Measurements from ENCODE around the gene CLEC4G. TPM values are rescaled to one million over a fixed set of nuclear protein-coding genes. Genes with fewer than 3 reads are reported as not detected.
"Not testable (repeated sequence)": the region's sequence is repeated elsewhere in the genome, so short reads cannot be mapped to it uniquely, and the experiment has no call there.

CLEC4G gene
- total RNA-seq, 1 donor from 2014 or later: not detected

GRCh38 chr19:7766535-7766934 lies 34.6 kb upstream of the CLEC4G start:
- TF ChIP-seq, protein P1, sequence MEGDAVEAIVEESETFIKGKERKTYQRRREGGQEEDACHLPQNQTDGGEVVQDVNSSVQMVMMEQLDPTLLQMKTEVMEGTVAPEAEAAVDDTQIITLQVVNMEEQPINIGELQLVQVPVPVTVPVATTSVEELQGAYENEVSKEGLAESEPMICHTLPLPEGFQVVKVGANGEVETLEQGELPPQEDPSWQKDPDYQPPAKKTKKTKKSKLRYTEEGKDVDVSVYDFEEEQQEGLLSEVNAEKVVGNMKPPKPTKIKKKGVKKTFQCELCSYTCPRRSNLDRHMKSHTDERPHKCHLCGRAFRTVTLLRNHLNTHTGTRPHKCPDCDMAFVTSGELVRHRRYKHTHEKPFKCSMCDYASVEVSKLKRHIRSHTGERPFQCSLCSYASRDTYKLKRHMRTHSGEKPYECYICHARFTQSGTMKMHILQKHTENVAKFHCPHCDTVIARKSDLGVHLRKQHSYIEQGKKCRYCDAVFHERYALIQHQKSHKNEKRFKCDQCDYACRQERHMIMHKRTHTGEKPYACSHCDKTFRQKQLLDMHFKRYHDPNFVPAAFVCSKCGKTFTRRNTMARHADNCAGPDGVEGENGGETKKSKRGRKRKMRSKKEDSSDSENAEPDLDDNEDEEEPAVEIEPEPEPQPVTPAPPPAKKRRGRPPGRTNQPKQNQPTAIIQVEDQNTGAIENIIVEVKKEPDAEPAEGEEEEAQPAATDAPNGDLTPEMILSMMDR (IDR thresholded peaks at IDR 0.05): no peak
- Mint-ChIP-seq H3K4me1 (ENCODE audit: unreplicated experiment) (no peaks in the 10 kb centered on the region), H3K4me3 (ENCODE audit: unreplicated experiment) (no peak overlapping the region), H3K27ac (ENCODE audit: unreplicated experiment) (no peak overlapping the region), H3K27me3 (ENCODE audit: unreplicated experiment) (peaks cover 7% of the 10 kb centered on the region), H3K9me3 (ENCODE audit: unreplicated experiment) (no peaks in the 10 kb centered on the region), H3K36me3 (ENCODE audit: unreplicated experiment) (no peaks in the 10 kb centered on the region)
- no peak for DNase-seq (ENCODE audit: extremely low spot score, unreplicated experiment)

DNA sequence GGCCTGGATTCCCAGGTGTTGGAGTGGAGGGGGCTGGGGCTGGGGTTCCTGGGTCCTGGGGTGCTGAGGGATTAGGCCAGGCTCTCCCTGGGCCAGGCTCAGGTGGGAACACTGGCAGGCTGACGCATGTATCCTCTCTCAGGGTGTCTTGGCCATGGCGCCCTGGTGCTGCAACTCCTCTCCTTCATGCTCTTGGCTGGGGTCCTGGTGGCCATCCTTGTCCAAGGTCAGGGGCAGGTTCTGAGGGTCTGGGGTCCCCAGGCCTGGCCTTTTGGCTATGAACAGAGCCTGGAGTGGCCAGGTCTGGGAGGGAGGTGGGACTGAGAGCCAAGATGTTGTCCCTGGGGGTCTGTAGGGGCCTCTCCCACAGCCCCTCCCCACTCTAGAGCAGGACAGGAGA lies 33.1 kb upstream of the CLEC4G start:
- not testable (repeated sequence) for H3K27ac Mint-ChIP-seq (ENCODE audit: unreplicated experiment); H3K9me3 Mint-ChIP-seq (ENCODE audit: unreplicated experiment); DNase-seq (ENCODE audit: extremely low spot score, unreplicated experiment); H3K4me1 Mint-ChIP-seq (ENCODE audit: unreplicated experiment); H3K4me3 Mint-ChIP-seq (ENCODE audit: unreplicated experiment); H3K27me3 Mint-ChIP-seq (ENCODE audit: unreplicated experiment); H3K36me3 Mint-ChIP-seq (ENCODE audit: unreplicated experiment)

DNA sequence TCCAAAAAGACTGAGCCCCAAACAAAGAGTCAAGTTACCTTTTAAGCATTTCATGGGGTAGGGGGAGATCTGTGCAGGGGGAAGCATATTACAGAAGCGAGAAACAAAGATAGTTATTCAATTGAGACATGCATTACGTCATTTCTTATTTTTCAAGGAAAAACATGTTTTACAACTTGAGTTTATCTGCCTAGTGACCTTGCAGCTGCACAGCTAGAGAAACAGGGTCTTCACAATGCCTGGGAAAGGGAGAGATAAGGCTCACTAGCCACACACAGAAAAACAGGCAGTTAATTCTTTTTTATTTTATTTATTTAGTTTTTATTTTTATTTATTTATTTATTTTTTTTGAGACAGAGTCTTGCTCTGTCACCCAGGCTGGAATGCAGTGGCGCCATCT lies 32.2 kb upstream of the CLEC4G start:
- H3K36me3 Mint-ChIP-seq (ENCODE audit: unreplicated experiment); H3K9me3 Mint-ChIP-seq (ENCODE audit: unreplicated experiment); H3K4me1 Mint-ChIP-seq (ENCODE audit: unreplicated experiment); DNase-seq (ENCODE audit: extremely low spot score, unreplicated experiment); H3K27ac Mint-ChIP-seq (ENCODE audit: unreplicated experiment); H3K4me3 Mint-ChIP-seq (ENCODE audit: unreplicated experiment); H3K27me3 Mint-ChIP-seq (ENCODE audit: unreplicated experiment): not testable (repeated sequence)

DNA sequence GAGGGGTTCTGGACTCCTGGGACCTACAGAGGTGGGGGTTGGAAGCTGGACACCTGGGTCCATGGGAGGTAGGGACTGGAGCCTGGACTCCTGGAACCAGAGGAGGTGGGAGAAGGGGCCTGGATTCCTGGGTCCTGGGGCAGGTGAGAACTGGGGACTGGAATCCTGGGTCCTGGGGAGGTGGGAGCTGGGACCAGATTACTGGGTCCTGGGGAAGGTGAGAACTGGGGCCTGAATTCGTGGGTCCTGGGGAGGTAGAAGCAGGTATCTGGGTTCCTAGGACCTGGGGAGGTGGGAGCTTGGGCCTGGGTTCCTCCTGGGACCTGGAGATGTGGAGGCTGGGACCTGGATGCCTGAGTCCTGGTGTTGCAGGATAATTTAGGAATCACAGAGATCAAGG lies 31.8 kb upstream of the CLEC4G start:
- no peaks in the 10 kb centered on the region for H3K36me3 Mint-ChIP-seq (ENCODE audit: unreplicated experiment)
- no peaks in the 10 kb centered on the region for H3K4me1 Mint-ChIP-seq (ENCODE audit: unreplicated experiment)
- no peak for DNase-seq (ENCODE audit: extremely low spot score, unreplicated experiment)
- H3K9me3 Mint-ChIP-seq (ENCODE audit: unreplicated experiment): peaks cover 13% of the 10 kb centered on the region
- TF ChIP-seq, protein P1 (IDR thresholded peaks at IDR 0.05): no peak
- H3K27ac Mint-ChIP-seq (ENCODE audit: unreplicated experiment): no peak overlapping the region
- H3K4me3 Mint-ChIP-seq (ENCODE audit: unreplicated experiment): no peak overlapping the region
- H3K27me3 Mint-ChIP-seq (ENCODE audit: unreplicated experiment): peaks cover 4% of the 10 kb centered on the region

DNA sequence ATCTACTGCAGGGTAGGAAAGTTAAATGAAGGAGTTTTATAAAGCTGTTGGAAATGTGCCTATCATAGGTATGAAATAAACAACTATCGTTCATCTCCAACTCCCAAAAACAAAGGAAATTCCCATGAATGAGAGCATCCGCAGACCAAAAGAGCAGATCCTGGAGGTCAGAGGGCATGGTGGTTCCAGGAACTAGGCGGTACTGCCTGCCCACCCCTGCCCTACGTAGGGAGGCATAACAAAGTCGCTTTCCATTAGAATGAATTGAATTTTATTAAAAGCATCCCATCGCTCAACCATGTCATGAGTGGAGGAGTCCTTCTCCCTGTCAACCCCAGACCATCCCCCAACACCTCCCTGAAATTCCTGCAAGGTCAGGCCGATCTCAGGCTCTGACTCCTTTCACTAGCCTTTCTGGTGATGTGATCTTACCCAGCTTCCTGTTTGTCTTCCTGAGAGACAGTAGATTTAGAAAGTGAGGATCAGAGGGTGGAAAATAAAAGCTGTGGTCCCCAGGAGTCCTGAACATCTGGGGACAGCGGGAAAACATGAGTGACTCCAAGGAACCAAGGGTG lies 30.9 kb upstream of the CLEC4G start, which contains the start of gene CLEC4M:
CLEC4M (plus strand) TSS at position 525 of the 575 bp plus-strand sequence; CDS start at position 549, 24 bp downstream.
- Mint-ChIP-seq H3K27me3 (ENCODE audit: unreplicated experiment) (peaks cover 4% of the 10 kb centered on the region), H3K27ac (ENCODE audit: unreplicated experiment) (no peak within 1 kb of the TSS), H3K36me3 (ENCODE audit: unreplicated experiment) (no peaks in the 10 kb centered on the region), H3K4me1 (ENCODE audit: unreplicated experiment) (no peaks in the 10 kb centered on the region), H3K4me3 (ENCODE audit: unreplicated experiment) (no peak within 1 kb of the TSS), H3K9me3 (ENCODE audit: unreplicated experiment) (peaks cover 20% of the 10 kb centered on the region)
- no peak for DNase-seq (ENCODE audit: extremely low spot score, unreplicated experiment)
- TF ChIP-seq, protein P1 (IDR thresholded peaks at IDR 0.05): no peak

DNA sequence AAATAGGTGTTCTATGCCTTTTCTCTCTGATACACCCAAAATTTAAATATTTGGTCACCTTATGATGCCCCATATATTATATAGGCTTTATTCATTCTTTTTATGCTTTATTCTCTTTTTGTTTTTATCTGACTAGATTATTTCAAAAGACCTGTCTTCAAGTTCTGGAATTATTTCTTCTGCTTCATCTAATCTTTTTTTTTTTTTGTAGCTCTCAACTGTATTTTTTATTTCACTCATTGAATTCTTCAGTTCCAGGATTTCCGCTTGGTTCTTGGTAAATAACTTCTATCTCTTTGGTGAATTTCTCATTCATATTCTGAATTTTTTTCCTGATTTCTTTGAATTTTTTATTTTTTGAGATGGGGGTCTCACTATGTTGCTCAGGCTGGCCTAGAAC lies 27.2 kb upstream of the CLEC4G start:
- no peak overlapping the region for H3K27ac Mint-ChIP-seq (ENCODE audit: unreplicated experiment)
- TF ChIP-seq, protein P1 (IDR thresholded peaks at IDR 0.05): no peak
- no peaks in the 10 kb centered on the region for H3K4me1 Mint-ChIP-seq (ENCODE audit: unreplicated experiment)
- no peak overlapping the region for H3K4me3 Mint-ChIP-seq (ENCODE audit: unreplicated experiment)
- H3K36me3 Mint-ChIP-seq (ENCODE audit: unreplicated experiment): no peaks in the 10 kb centered on the region
- H3K9me3 Mint-ChIP-seq (ENCODE audit: unreplicated experiment): peaks cover 39% of the 10 kb centered on the region
- peaks cover 7% of the 10 kb centered on the region for H3K27me3 Mint-ChIP-seq (ENCODE audit: unreplicated experiment)
- DNase-seq (ENCODE audit: extremely low spot score, unreplicated experiment): no peak

All from osteocyte (in vitro differentiated cells).